GM12878 (cell line): ENCODE measurements around the gene ZNF227. TPM values are rescaled to one million over a fixed set of nuclear protein-coding genes. Genes with fewer than 3 reads are reported as not detected.

Experiments used
- ATAC-seq: fragments of 200-7000 bp; cut with Tn5 transposase; 3 replicates; pipeline ENCODE4 v1.9.1; 2020; ENCODE audit warnings: mild to moderate bottlenecking, moderate library complexity
- BruUV-seq: library from RNA; stranded (reverse); fragments of 400-500 nt; replicated peaks from 2 replicates; lab custom pipeline; 2021; lab: Mats Ljungman, UMichigan
- CTCF ChIA-PET: fragments of 300-600 bp; sonication (Branson Sonifier 250); formaldehyde crosslinking; extraction: SDS; loops from one replicate; lab custom pipeline; 2021; ENCODE audit warnings: inconsistent platforms; lab: Yijun Ruan, JAX
- POLR2A ChIA-PET: fragments of 350-600 bp; formaldehyde crosslinking; extraction: SDS; loops from one replicate; lab custom pipeline; 2021; ENCODE audit warnings: inconsistent platforms; lab: Charles Lee
- RAD21 ChIA-PET: fragments of 300-600 bp; sonication (Branson Sonifier 250); formaldehyde crosslinking; loops from one replicate; lab custom pipeline; 2023; ENCODE audit warnings: antibody characterized with exemption; ENCODE audit not compliant: unreplicated experiment; lab: Charles Lee
- SMC1A ChIA-PET: fragments of 300-600 bp; sonication (Branson Sonifier 250); formaldehyde crosslinking; loops from one replicate; lab custom pipeline; 2023; ENCODE audit not compliant: unreplicated experiment, uncharacterized antibody; lab: Charles Lee
- DNase-seq: peaks from one replicate; pipeline ENCODE4 v3.0.0-alpha.2; 2011; ENCODE audit warnings: low read depth, low spot score
- FAIRE-seq: peaks from 3 replicates; lab custom pipeline; 2011; peaks lifted over from hg19 to GRCh38; lab: Jason Lieb, UNC
- H2AFZ ChIP-seq: 2 replicates; pipeline ENCODE4 v1.6.0; 2011; ENCODE audit warnings: low read depth, low read length, control low read depth; ENCODE audit not compliant: control insufficient read depth
- H3K27ac ChIP-seq: 2 replicates; pipeline ENCODE4 v1.5.1; 2011; ENCODE audit warnings: control low read depth; ENCODE audit not compliant: control insufficient read depth, insufficient read depth
- H3K27me3 ChIP-seq, 2 experiments: replicated peaks in 1 of 2; 2 replicates each; pipeline versions ENCODE4 v1.6.0 to v1.6.1; 2011; ENCODE audit warnings: low read length in 1 of 2; ENCODE audit not compliant: control insufficient read depth in 2 of 2, insufficient read depth in 2 of 2
- H3K36me3 ChIP-seq, 2 experiments: 2 replicates each; pipeline ENCODE4 v1.5.1; 2011; ENCODE audit warnings: low read length in 1 of 2; ENCODE audit not compliant: control insufficient read depth in 2 of 2, insufficient read depth in 2 of 2
- H3K4me1 ChIP-seq: 2 replicates; pipeline ENCODE4 v1.6.1; 2011; ENCODE audit warnings: mild to moderate bottlenecking, low read length, moderate library complexity, mixed read lengths; ENCODE audit not compliant: control insufficient read depth, insufficient read depth
- H3K4me2 ChIP-seq: 2 replicates; pipeline ENCODE4 v1.6.0; 2011; ENCODE audit warnings: control low read depth; ENCODE audit not compliant: control insufficient read depth, insufficient read depth
- H3K4me3 ChIP-seq: fragments of 200-600 bp; sonication (generic); 2 replicates; pipeline ENCODE4 v1.5.1; 2016
- H3K79me2 ChIP-seq: 2 replicates; pipeline ENCODE4 v1.6.0; 2011; ENCODE audit warnings: low read length; ENCODE audit not compliant: control insufficient read depth, insufficient read depth
- H3K9ac ChIP-seq: 2 replicates; pipeline ENCODE4 v1.8.0; 2011; ENCODE audit warnings: low read length, control low read depth, mixed read lengths; ENCODE audit not compliant: control insufficient read depth, insufficient read depth
- H3K9me3 ChIP-seq: replicated peaks from 3 replicates; pipeline ENCODE4 v1.5.1; 2011; ENCODE audit warnings: mild to moderate bottlenecking, low read length; ENCODE audit not compliant: control insufficient read depth, insufficient read depth
- H4K20me1 ChIP-seq: 2 replicates; pipeline ENCODE4 v1.6.0; 2011; ENCODE audit not compliant: control insufficient read depth, insufficient read depth
- ATF2 ChIP-seq: IDR thresholded peaks from 2 replicates; pipeline ENCODE4 v1.6.1; 2012; ENCODE audit warnings: low read length, inconsistent platforms
- BCL11A ChIP-seq: IDR thresholded peaks from 2 replicates; pipeline ENCODE4 v1.6.1; 2011; ENCODE audit warnings: low read depth, low read length
- EZH2 ChIP-seq: IDR thresholded peaks from 2 replicates; pipeline ENCODE4 v1.6.1; 2012; ENCODE audit warnings: low read depth, mild to moderate bottlenecking, control low read depth, inconsistent platforms, low read length, borderline replicate concordance; ENCODE audit not compliant: control insufficient read depth
- HDAC2 ChIP-seq: fragments of 200-600 bp; sonication (generic); IDR thresholded peaks from 2 replicates; pipeline ENCODE4 v1.6.1; 2017
- JUNB ChIP-seq: IDR thresholded peaks from 2 replicates; pipeline ENCODE4 v1.6.1; 2016; ENCODE audit warnings: antibody characterized with exemption, mild to moderate bottlenecking
- KAT2A ChIP-seq: conservative IDR thresholded peaks from 2 replicates; pipeline ENCODE4 v1.6.1; 2011; ENCODE audit warnings: low read depth, low read length; ENCODE audit not compliant: control insufficient read depth
- NFYB ChIP-seq: IDR thresholded peaks from 2 replicates; pipeline ENCODE4 v1.6.1; 2011; ENCODE audit warnings: low read depth, mild to moderate bottlenecking, low read length, improper control_type of control experiment, moderate library complexity; ENCODE audit not compliant: insufficient read depth
- PAX5 ChIP-seq: IDR thresholded peaks from 2 replicates; pipeline ENCODE4 v1.6.1; 2011; ENCODE audit warnings: low read depth, low read length, borderline replicate concordance
- PAX8 ChIP-seq: fragments of 450-650 bp; IDR thresholded peaks from 2 replicates; pipeline ENCODE4 v1.6.1; 2017; ENCODE audit warnings: mild to moderate bottlenecking, moderate library complexity
- POU2F2 ChIP-seq: IDR thresholded peaks from 3 replicates; pipeline ENCODE4 v1.6.1; 2011; ENCODE audit warnings: low read depth, mild to moderate bottlenecking, low read length, borderline replicate concordance
- RB1 ChIP-seq: fragments of 450-650 bp; formaldehyde crosslinking; IDR thresholded peaks from 2 replicates; pipeline ENCODE4 v1.6.1; 2017; ENCODE audit warnings: mild to moderate bottlenecking, borderline replicate concordance
- RFX5 ChIP-seq: IDR thresholded peaks from 2 replicates; pipeline ENCODE4 v1.6.1; 2011; ENCODE audit warnings: low read depth, low read length, improper control_type of control experiment
- RUNX3 ChIP-seq: IDR thresholded peaks from 2 replicates; pipeline ENCODE4 v1.6.1; 2012; ENCODE audit warnings: low read length, inconsistent platforms
- SUPT20H ChIP-seq: IDR thresholded peaks from 2 replicates; pipeline ENCODE4 v1.6.1; 2011; ENCODE audit warnings: low read depth, mild to moderate bottlenecking, low read length, moderate library complexity, borderline replicate concordance; ENCODE audit not compliant: control insufficient read depth
- YY1 ChIP-seq: IDR thresholded peaks from 2 replicates; pipeline ENCODE4 v1.6.1; 2011; ENCODE audit warnings: low read depth, mild to moderate bottlenecking, low read length
- ZNF274 ChIP-seq: IDR thresholded peaks from one replicate; pipeline ENCODE4 v1.8.0; 2011; ENCODE audit not compliant: insufficient read length, insufficient read depth
- in situ Hi-C: fragments of 300-500 bp; cut with MboI; formaldehyde crosslinking; loops from 9 replicates; pipeline ENCODE4 v1.14.3; 2018; ENCODE audit warnings: mixed read lengths
- intact Hi-C: fragments of 100-400 bp; cut with micrococcal nuclease; formaldehyde crosslinking; loops from one replicate; pipeline ENCODE4 v1.14.2; 2022; ENCODE audit not compliant: unreplicated experiment
- polyA plus RNA-seq, 11 experiments: library from polyadenylated mRNA; depleted of rRNA in 4 of 11; unstranded in 6 of 11; stranded (reverse) in 5 of 11; fragments of >200 nt; fragmentation: Nextera tagmentation in 4 of 11; fragmentation: Illumina TruSeq in 1 of 11; extraction: Ambion mirVana in 4 of 11; extraction: Trizol in 1 of 11; gene quantifications; 1 replicate in 1 of 11; 2 replicates in 10 of 11; pipeline versions ENCODE4 v1.2.1 to v1.2.3, GENCODE V29; 2011 to 2016; ENCODE audit warnings: inconsistent platforms in 2 of 11, missing spikeins in 2 of 11, low read depth in 1 of 11
- total RNA-seq, 4 experiments: library from RNA; depleted of rRNA in 3 of 4; stranded (reverse); fragments of >200 nt in 3 of 4; fragmentation: Illumina TruSeq in 1 of 4; extraction: Trizol in 1 of 4; gene quantifications; 2 replicates each; pipeline versions ENCODE4 v1.2.1 to v1.2.3, GENCODE V29; 2013 to 2021
- TF ChIP-seq, protein P1 (sequence below): fragments of 450-650 bp; IDR thresholded peaks from 2 replicates; pipeline ENCODE4 v1.6.1; 2016; ENCODE audit warnings: mild to moderate bottlenecking, moderate library complexity, borderline replicate concordance

The ZNF227 gene
- total and polyA plus RNA-seq, 10 of the 15 experiments (the other 5 are each of a cell fraction or from before 2014, with no cell fraction given) = 4.3 to 22.9 (median 13.0) TPM

GRCh38 chr19:44180968-44181367, 31.4 kb upstream of the ZNF227 start:
- SMC1A ChIA-PET = no interaction called here

More at GRCh38 chr19:44180968-44181367, 31.4 kb upstream of the ZNF227 start:
- DNase-seq (no peak), ATAC-seq (no peak), FAIRE-seq (no peak)
- ChIA-PET POLR2A (no interaction called here), RAD21 (interaction anchor here (1.0 kb wide), 1 partner anchor 39 kb away, joined by 4 read pairs; no protein-coding TSS in a partner anchor), CTCF (interaction anchor here (1.3 kb wide), 1 partner anchor 11 kb away, joined by 3 read pairs; no protein-coding TSS in a partner anchor)
- Histone ChIP-seq H3K9me3 (peaks cover 13% of the 10 kb centered on the region; the same call in 2 of the 3 replicates), H3K79me2 (no peaks in the 10 kb centered on the region), H3K36me3 (peaks cover 4 to 11% of the 10 kb centered on the region in 2 experiments), H3K27ac (no peak overlapping the region), H3K9ac (no peak overlapping the region), H3K27me3 (no peaks in the 10 kb centered on the region), H3K4me3 (no peak overlapping the region), H2AFZ (no peak overlapping the region), H3K4me1 (no peaks in the 10 kb centered on the region), H3K4me2 (no peak overlapping the region), H4K20me1 (no peaks in the 10 kb centered on the region)
- intact Hi-C loops (no loop called here), in situ Hi-C loops (no loop called here)
- no peak for TF ChIP-seq SUPT20H
- no peak for TF ChIP-seq YY1
- TF ChIP-seq BCL11A = no peak
- no peak for TF ChIP-seq ZNF274
- no peak for TF ChIP-seq RFX5
- no peak for TF ChIP-seq PAX8
- no peak for TF ChIP-seq JUNB
- TF ChIP-seq RUNX3 = no peak
- no peak for TF ChIP-seq NFYB
- no peak for TF ChIP-seq PAX5
- no peak for TF ChIP-seq KAT2A
- TF ChIP-seq ATF2 = no peak
- TF ChIP-seq, protein P1, sequence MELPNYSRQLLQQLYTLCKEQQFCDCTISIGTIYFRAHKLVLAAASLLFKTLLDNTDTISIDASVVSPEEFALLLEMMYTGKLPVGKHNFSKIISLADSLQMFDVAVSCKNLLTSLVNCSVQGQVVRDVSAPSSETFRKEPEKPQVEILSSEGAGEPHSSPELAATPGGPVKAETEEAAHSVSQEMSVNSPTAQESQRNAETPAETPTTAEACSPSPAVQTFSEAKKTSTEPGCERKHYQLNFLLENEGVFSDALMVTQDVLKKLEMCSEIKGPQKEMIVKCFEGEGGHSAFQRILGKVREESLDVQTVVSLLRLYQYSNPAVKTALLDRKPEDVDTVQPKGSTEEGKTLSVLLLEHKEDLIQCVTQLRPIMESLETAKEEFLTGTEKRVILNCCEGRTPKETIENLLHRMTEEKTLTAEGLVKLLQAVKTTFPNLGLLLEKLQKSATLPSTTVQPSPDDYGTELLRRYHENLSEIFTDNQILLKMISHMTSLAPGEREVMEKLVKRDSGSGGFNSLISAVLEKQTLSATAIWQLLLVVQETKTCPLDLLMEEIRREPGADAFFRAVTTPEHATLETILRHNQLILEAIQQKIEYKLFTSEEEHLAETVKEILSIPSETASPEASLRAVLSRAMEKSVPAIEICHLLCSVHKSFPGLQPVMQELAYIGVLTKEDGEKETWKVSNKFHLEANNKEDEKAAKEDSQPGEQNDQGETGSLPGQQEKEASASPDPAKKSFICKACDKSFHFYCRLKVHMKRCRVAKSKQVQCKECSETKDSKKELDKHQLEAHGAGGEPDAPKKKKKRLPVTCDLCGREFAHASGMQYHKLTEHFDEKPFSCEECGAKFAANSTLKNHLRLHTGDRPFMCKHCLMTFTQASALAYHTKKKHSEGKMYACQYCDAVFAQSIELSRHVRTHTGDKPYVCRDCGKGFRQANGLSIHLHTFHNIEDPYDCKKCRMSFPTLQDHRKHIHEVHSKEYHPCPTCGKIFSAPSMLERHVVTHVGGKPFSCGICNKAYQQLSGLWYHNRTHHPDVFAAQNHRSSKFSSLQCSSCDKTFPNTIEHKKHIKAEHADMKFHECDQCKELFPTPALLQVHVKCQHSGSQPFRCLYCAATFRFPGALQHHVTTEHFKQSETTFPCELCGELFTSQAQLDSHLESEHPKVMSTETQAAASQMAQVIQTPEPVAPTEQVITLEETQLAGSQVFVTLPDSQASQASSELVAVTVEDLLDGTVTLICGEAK = no peak
- TF ChIP-seq RB1 = no peak
- no peak for TF ChIP-seq HDAC2
- no peak for TF ChIP-seq POU2F2
- no peak for TF ChIP-seq EZH2
- BruUV-seq = no TSS peak
